DMS153 (cell line): ENCODE measurements around the gene BTBD8.
"Not testable (repeated sequence)": the region's sequence is repeated elsewhere in the genome, so short reads cannot be mapped to it uniquely, and the experiment has no call there.

ENCODE experiments used
- DNase-seq: peaks from one replicate; lab custom pipeline; 2025; lab: John Stamatoyannopoulos, UW

BTBD8 gene

DNA sequence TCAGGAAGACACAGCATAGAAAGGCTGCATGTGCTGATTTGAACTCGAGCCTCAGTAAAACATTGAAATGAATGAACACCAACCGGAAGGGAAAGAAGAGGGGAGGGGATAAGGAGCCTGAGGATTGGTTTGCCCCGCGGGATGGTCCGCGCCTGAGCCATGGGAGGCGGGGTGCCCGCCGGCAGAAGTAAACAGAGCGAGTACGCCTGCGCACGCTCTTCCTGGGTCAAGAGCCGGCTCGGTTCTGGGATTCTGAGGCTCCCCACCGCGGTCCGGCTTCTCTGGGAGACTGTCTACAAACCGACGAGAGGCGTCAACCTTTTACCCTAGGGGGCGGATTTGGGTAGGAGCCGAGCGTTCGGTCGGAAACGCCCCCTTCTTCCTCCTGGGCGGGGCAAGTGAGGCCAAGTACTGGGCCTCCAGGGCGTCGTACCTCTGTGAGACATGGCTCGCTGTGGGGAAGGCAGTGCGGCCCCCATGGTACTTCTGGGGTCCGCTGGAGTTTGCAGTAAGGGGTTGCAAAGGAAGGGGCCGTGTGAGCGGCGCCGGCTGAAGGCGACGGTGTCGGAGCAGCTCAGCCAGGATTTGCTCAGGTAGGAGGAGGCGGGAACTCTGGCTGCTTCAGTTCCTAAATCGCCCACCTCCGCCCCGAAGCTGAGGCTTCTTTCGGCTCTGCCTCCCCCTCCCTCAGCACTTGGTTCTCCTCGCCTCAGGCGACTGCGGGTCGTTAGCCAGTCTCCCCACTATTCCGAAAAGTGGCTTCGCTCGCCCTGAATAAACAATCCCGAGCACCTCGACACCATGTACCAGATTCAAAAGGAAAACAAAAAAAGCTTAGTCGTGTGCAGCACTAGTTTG, at the start of gene BTBD8:
Gene BTBD8, plus strand, starts transcription at position 218 of the 858 bp plus-strand sequence. Its CDS starts 227 bp downstream, at position 445.
- DNase-seq: peak; percentile 81

- peak; percentile 32 for DNase-seq
Measured at GRCh38 chr1:92030656-92031107, 49.5 kb upstream of the BTBD8 start.

DNA sequence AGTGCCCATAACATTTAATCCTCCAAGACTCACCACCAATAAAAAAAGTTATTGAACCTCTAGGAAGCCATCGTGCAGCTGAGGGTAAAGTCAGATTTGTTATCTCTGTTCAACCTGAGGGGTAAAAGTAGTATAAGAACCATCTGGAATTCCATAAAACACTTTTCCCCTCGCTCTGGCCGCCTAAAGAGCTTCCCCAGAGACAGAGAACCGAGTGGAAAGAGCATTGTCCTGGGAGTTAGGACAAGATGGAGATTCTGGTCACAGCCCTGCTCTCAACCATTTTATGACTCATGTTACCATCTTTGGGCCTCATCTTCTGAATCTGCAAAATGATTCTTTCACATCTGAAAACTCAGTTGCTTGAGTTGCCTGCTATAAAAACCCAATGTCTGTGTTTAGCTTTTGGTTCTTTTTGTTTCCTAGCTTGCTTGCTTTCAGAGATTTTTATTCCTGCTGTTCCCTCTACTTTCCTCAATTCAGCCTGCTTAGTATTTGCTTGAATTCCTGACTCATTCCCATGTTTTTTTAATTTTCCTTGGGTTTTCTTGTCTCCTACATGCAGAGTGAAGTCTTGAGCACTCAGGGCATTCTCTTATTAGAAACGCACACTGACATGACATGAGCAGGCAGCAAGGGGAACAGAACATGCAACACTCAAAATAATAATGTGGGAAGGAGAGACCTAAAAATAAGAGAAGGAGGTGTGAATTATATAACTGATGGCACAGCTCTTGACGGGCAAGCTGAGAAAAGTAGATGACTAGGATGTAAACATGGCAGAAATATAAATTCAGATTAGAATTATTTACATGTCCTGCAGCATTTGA, 48.6 kb upstream of the BTBD8 start:
- no peak for DNase-seq

GRCh38 chr1:92037400-92037799, 42.7 kb upstream of the BTBD8 start:
- no peak for DNase-seq

DNA sequence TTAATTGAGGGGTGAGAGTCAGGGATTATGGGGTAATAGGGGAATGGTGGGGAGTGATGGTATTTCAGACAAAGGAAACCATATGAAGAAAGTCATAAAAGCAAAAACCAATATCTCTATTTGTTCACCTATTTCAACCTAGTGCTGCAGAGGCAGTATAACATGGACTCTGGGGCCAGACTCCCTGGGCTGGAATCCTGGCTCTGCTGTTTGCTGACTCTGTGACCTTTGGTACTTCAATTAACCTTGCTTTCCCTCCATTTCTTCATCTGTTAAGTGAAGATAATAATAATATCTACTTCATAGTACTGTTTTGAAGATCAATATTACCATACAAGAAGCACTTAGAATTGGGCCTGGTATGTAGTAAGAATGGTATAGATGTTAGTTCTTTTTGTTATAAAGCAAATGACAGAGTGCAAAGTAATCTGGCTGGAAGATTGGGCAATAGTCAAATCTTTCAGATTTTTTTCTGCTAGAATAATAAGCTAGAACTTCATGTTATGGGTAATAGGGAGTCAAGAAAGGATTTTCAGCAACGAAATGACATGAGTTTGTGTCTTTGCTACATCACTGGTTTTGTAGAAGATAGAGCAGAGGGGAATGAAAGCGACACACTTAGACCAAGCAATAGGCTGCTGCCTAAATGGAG, 41.3 kb upstream of the BTBD8 start:
- no peak for DNase-seq

GRCh38 chr1:92040971-92041370, 39.2 kb upstream of the BTBD8 start:
- DNase-seq: no peak

- DNase-seq: no peak
Measured at GRCh38 chr1:92043621-92044020, 36.5 kb upstream of the BTBD8 start.

DNA sequence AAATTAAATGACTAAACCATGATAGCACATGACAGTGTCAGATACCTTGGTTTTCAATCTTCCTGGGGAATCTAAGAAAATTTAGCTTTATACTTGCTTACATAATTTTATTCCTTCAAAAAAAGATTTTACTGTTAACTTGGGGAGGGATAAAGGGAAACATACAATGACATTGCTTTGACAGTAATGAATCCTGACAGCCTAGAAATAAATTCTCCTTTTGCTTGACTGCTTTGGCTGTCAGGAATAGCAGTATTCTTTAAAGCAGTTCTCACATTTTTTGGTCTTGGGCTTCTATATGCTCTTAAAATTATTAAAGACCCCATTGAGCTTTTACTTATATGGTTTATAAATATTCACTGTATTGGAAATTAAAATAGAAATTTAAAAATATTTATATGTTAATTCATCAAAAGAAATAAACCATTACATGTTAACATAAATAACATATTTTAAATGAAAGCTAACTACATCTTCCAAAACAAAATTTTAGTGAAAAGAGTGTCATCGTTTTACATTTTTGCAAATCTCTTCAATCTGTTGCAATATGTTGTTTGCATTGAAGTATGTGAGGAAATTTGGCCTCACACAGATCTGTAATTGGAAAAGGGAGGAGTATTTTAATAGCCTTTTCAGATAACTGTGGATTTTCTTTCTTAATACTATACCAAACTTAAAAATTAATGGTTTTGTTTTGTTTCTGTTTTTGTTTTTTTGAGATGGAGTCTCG, 34.2 kb upstream of the BTBD8 start:
- DNase-seq: no peak

- no peak for DNase-seq
Measured at GRCh38 chr1:92051948-92052347, 28.2 kb upstream of the BTBD8 start.

GRCh38 chr1:92065042-92065441, 15.1 kb upstream of the BTBD8 start:
- no peak for DNase-seq

DNA sequence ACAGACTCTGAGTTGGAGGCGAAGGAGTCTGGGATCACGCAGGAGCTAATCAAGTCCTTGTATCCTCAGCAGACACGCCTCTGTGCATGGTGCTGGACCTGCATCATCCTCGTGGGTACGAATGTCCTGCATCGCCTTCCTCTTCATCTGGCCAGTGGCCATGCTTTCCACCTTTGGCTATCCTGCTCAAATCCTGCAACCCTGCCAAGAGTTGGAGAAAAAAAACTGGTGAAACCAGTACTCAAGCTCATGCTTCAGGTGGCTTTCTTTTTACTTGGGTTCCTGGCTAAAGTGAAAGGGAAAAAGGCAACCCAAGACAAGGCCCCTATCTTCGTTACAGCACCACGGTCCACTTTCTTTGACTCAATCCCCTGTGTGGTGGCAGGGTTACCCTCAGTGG, 13.8 kb upstream of the BTBD8 start:
- no peak for DNase-seq

- DNase-seq: no peak
Measured at GRCh38 chr1:92070892-92071291, 9.3 kb upstream of the BTBD8 start.

GRCh38 chr1:92074446-92074845, 5.7 kb upstream of the BTBD8 start:
- DNase-seq: not testable (repeated sequence)

- no peak for DNase-seq
Measured at GRCh38 chr1:92075311-92075710, 4.8 kb upstream of the BTBD8 start, which contains the start of gene SETSIP. SETSIP (minus strand) TSS chr1:92075411; CDS start chr1:92075411, 0 bp downstream.

- DNase-seq: no peak
Measured at GRCh38 chr1:92076363-92076762, 3.8 kb upstream of the BTBD8 start.

- not testable (repeated sequence) for DNase-seq
Measured at GRCh38 chr1:92078077-92078476, 2.1 kb upstream of the BTBD8 start.

GRCh38 chr1:92079441-92079840, 704 bp upstream of the BTBD8 start:
- DNase-seq: no peak

DNA sequence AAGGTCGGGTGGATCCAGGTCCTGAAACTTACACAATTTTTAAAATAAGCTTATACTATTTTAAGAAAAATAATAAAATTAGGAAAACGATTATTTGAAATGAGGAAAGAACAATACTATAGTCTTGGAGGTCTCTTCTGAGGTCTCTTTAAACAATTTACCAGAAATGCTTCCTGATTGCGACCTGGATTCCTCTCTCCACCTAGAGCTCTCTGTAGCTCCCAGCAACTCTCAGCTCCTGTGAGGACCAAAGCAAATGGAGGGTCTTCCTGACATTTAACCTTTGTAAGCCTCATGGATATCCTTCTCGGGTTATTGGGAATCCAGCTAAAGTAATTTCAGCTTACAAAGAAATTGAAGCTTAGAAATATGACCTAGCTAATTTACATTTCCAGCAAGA, 886 bp downstream of the BTBD8 start:
- no peak for DNase-seq

GRCh38 chr1:92084651-92085050, 4.5 kb downstream of the BTBD8 start:
- DNase-seq: no peak

DNA sequence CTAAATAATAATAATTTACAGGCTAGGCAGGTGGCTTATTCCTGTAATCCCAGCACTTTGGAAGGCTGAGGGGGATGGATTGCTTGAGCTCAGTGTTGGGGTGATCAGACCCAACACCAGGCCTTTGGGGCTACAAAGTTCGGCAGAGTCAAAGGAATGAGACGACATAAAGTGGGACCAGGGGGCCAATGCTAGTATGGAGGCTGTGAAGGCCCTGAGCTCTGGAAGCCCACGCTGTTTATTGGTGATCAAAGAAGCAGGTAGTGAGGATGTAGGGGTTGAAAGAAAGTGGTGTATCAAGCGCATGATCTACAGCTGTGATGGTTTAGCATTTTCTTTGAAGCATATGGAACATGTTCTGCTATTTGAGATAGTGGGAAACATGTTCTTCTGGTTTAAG, 5.6 kb downstream of the BTBD8 start:
- DNase-seq: no peak

DNA sequence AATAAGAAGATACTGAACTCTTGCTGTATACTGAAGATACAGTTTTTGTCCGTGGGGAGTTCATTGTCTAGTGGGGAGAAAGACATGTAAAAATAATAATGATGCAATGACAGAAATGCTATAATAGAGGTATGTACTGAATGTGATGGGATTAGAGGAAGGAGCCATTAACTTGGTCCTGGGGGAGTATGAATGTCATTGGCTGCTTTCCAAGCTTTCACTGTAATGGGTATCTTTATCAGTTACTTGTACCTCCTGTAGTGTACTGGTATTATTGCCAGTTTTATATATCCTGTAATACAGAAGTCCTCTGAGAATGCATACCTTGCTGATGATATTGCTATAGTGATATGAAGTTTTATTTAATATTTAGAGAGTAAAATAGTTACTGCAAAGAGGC, 7.4 kb downstream of the BTBD8 start:
- peak; percentile 3 for DNase-seq

DNA sequence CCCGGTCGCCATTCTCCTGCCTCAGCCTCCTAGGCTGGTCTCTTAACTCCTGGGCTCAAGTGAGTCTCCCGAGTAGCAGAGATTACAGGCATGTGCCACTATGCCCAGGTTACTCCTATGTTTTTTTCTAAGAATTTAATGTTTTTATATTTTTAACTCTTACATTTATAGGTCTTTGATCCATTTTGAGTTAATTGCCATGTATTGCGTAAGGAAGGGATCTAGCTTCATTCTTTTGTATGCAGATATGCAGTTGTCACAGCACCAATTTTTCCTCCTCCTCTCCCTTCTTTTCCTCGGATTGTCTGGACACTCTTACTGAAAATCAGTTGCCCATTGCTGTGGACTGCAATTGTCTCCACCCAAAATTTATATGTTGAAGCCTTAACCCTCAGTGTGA, 11.5 kb downstream of the BTBD8 start:
- no peak for DNase-seq
